ENCODE results near the gene SCUBE1.

DNA sequence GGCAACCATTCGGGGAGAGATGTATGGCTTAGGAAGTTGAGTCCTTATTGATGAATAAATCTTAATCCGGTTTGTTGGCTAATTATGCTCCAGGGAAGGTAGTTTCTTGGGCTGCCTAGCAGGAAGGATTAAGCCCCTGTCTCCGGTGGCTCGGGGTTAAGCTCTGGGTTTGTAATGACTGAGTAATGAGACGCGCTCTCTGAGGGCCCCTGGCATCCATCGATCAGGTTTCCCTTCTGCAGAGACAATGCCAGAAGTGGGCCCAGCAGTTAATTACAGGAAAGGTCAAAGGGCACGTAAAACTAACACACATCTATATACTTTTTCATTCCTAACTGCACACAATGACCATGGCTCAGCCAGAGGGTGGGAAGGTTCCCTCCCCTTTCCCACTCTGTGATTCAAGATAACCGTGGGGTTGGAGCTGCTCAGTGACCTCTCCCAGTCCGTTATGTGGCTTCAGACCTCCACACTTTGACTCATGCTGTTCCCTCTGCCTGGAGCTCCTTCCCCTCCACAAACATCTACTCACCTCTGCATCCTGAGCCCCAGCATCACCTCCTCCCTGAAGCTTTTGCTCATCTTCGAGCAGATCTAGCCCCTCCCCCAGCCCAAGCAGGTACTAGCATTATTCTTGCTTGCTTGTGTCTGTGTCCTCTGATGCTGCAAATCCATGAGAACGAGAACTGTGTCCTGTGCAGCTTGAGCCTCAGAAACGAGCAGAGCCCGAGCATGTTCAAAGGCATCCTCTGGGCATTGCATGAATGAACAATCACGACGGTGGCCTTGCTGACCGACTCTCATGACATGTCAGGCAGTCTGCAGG, 16.6 kb downstream of the SCUBE1 start:
- TF ChIP-seq, protein P1, sequence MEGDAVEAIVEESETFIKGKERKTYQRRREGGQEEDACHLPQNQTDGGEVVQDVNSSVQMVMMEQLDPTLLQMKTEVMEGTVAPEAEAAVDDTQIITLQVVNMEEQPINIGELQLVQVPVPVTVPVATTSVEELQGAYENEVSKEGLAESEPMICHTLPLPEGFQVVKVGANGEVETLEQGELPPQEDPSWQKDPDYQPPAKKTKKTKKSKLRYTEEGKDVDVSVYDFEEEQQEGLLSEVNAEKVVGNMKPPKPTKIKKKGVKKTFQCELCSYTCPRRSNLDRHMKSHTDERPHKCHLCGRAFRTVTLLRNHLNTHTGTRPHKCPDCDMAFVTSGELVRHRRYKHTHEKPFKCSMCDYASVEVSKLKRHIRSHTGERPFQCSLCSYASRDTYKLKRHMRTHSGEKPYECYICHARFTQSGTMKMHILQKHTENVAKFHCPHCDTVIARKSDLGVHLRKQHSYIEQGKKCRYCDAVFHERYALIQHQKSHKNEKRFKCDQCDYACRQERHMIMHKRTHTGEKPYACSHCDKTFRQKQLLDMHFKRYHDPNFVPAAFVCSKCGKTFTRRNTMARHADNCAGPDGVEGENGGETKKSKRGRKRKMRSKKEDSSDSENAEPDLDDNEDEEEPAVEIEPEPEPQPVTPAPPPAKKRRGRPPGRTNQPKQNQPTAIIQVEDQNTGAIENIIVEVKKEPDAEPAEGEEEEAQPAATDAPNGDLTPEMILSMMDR (IDR thresholded peaks at IDR 0.05) = no peak
- TF ChIP-seq POLR2A (IDR thresholded peaks at IDR 0.05) = no peak
